H1 (cell line): ENCODE measurements around the gene ARHGDIB. TPM values are rescaled to one million over a fixed set of nuclear protein-coding genes. Genes with fewer than 3 reads are reported as not detected.

ENCODE experiments used
- HDAC2 ChIP-seq, 2 experiments: fragments of 300-600 bp in 1 of 2; sonication (generic) in 1 of 2; IDR thresholded peaks; 2 replicates each; pipeline ENCODE4 v1.6.1; 2011 to 2012; ENCODE audit warnings: low read depth in 2 of 2, low read length in 2 of 2, mild to moderate bottlenecking in 2 of 2, moderate library complexity in 2 of 2, borderline replicate concordance in 1 of 2, inconsistent platforms in 1 of 2
- KDM5A ChIP-seq: fragments of 200-600 bp; IDR thresholded peaks from 2 replicates; pipeline ENCODE4 v1.7.1; 2012; ENCODE audit warnings: mild to moderate bottlenecking, low read length, inconsistent platforms, mixed read lengths
- NANOG ChIP-seq: IDR thresholded peaks from 2 replicates; pipeline ENCODE4 v1.6.1; 2011; ENCODE audit warnings: low read length, low read depth, mild to moderate bottlenecking, inconsistent platforms; ENCODE audit not compliant: insufficient read depth, poor library complexity, severe bottlenecking
- POU5F1 ChIP-seq: IDR thresholded peaks from 2 replicates; pipeline ENCODE4 v1.6.1; 2011; ENCODE audit warnings: low read depth, mild to moderate bottlenecking, low read length, moderate library complexity
- TAF7 ChIP-seq: optimal IDR thresholded peaks from 2 replicates; pipeline ENCODE3; 2011; ENCODE audit warnings: low read depth, mild to moderate bottlenecking, inconsistent platforms, low read length, moderate library complexity, borderline replicate concordance
- TCF12 ChIP-seq: IDR thresholded peaks from 2 replicates; pipeline ENCODE4 v1.6.1; 2011; ENCODE audit warnings: low read depth, mild to moderate bottlenecking, low read length
- polyA plus RNA-seq, 7 experiments: library from polyadenylated mRNA; depleted of rRNA in 3 of 7; stranded (reverse) in 5 of 7; unstranded in 2 of 7; fragments of >200 nt in 5 of 7; fragments of 200-250 nt in 2 of 7; gene quantifications; 1 replicate in 5 of 7; 2 replicates in 1 of 7; 4 replicates in 1 of 7; pipeline versions ENCODE4 v1.2.1 to v1.2.3, GENCODE V29; 2011 to 2013; ENCODE audit warnings: missing spikeins in 2 of 7, mixed read lengths in 2 of 7
- total RNA-seq: library from RNA; stranded (reverse); fragmentation: NEBNext Ultra II Directional; extraction: Animal tissue kit (Norgen Biotek cat#: 25700); gene quantifications from 2 replicates; pipeline ENCODE4 v1.2.1, GENCODE V29; 2021

The ARHGDIB gene
- total and polyA plus RNA-seq, 2 of the 8 experiments (the other 6 are each of a cell fraction or from before 2014, with no cell fraction given) = 0.82 to 1.3 TPM

DNA sequence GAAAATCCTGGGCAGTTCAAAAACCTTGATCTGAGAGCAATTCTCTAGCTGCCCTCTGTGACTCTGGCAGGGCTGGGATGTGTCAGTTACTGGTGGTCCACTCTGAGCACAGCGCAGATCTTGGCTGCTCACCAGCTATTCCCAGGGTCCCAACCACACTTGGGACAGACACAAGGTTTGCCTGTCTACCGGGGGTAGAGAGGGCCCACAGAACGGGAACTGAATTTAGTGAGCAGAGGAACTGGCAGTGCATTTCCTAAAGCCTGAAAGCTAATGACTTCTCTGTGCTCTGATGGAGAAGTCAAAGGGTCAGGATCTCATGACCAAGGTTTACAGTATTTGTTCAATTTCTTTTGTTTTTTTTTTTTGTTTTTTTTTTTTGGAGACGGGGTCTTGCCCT, 14.1 kb upstream of the ARHGDIB start (continued):
- TF ChIP-seq NANOG (no peak), TCF12 (no peak), POU5F1 (no peak), KDM5A (no peak), TAF7 (no peak), HDAC2 (IDR thresholded peaks at IDR 0.05; ENCODE audit: borderline replicate concordance in 1 of 2, low read depth in 2 of 2, low read length in 2 of 2) (no peak)
- TF ChIP-seq, all 59 proteins: peak for 0
